ENCODE data around the gene MRPL45.
"Not testable (repeated sequence)": the region's sequence is repeated elsewhere in the genome, so short reads cannot be mapped to it uniquely, and the experiment has no call there.

Gene MRPL45

DNA sequence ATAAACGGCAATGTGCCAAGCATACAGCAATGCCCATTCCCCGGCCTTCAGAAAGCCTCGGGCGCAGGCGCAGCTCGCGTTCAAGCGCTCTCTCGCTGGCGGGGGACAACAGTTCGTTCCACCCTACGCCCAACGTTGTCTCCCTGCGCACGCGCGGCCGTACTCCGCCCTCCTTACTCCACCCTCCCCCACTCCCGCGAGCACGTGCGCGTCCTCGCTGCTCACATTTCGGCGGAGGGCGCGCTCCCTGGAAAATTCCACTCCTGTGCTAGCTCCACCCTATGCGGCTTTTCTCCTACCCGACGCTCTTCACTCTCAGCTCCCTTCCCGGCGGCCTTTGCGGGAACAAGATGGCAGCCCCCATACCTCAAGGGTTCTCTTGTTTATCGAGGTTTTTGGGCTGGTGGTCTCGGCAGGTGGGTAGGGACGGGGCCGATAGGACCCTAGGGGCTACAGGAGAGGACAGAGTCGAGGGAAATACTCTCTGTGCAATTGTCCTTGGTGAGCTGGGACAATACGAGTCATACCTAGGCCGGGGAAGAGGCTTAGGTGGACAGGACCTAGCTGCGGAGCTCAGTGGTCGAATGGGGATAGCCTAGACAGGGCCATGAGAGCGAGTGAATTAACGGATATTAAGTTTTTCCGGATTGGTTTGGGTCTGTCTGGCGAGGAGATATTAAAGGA is at the start of gene MRPL45:
MRPL45 (plus strand) TSS at position 335 of the 684 bp plus-strand sequence; CDS start at position 351, 16 bp downstream.
- peak; percentile 96 to 97 for DNase-seq (ENCODE audit: low read depth in 2 of 2)

DNA sequence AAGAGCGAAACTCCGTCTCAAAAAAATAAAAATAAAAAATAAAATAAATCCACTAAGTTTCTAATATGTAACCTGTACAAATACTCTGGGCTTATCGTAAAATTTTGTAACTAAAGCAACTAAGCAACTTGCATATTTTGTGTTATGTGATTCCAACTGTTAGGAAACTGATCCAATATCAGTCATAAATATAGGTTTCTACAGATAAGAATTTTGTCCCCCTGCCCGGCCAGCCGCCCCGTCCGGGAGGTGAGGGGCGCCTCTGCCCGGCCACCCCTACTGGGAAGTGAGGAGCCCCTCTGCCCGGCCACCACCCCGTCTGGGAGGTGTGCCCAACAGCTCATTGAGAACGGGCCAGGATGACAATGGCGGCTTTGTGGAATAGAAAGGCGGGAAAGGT is 43.8 kb upstream of the MRPL45 start:
- DNase-seq (ENCODE audit: low read depth in 2 of 2) = not testable (repeated sequence)

DNA sequence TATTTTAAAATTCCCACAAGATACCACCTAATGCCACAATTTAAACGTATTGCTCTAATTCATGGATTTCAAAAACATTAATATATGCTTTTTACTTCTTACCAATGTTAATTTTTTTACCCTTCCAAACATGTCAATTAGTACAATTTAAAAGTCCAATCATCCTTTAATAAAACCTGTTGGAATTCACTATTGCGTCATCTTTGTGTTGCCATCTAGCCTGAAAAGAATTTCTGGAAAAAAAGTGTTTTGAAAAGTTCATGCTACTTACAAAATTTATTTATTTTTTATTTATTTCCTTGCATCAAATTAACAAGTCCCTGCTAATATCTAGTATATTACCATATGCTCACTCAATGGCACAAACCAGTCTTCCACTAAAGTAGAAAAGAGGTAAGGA is 42.6 kb upstream of the MRPL45 start:
- not testable (repeated sequence) for DNase-seq (ENCODE audit: low read depth in 2 of 2)

DNA sequence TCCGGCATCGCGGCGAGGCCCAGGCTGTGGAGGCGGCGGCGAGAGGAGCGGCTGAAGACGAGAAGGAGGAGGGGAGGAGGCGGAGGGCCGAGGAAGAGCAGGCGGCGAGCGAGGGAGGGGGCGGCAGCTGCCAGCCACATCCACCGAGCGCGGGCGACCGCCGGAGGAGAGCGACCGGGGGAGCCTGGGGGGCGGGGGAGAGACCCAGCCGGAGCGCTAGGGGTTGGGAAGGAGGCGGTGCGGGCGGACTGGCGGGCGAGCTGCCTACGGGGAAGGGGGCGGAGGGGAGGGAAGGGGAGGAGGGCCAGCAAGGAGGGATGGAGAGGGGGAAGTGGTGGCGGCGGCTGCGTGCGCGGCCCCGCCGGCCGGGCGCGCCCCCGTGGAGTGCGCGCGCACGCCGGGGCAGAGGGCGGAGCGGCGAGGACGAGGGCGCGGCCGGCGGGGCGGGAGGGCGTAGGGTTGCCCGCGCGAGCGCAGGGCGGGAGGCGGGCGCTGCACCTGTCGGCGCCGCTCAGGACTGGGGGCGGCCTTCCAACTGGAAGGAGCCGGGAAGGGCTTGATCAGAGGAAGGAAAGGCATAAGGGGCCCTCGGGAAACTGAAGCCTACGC is 39.9 kb upstream of the MRPL45 start:
- peak; percentile 60 to 78 for DNase-seq (ENCODE audit: low read depth in 2 of 2)

DNA sequence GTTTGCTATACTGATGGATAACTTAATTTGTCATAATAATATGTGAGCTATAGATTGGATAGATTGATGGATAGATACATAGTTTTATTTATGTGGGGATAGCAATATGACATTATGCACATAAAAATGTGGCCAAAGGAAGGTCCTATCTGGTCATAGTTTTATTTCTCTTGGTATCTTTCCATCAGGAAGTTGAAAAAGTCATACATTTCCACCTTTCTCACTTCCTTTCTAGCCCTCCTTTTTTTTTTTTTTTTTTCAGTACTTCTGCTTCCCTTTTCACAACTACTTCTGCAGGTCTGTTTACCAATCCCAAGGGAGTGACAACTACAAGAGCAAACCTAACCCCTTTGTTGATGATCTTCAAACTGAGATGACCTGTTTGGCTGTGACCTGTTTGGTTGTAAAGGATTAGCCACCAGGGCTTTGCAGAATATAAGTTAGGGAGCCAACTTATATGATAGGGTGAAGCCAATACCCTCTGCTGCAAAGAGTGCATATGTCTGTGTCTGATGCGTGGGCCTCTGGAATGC is 30.9 kb upstream of the MRPL45 start:
- DNase-seq (ENCODE audit: low read depth in 2 of 2) = not testable (repeated sequence)

DNA sequence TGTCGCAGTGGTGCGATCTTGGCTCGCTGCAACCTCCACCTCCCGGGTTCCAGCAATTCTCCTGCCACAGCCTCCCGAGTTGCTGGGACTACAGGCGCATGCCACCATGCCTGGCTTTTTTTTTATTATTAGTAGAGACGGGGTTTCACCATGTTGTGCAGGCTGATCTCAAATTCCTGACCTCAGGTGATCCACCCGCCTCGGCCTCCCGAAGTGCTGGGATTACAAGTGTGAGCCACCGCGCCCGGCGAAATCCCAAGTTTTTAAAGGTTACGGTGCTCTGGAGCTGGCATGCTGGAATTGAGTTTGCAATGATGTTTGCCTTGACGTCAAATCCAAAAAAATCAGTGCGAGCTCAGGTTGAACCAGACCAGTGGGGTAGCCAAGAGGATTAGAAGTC is 30.4 kb upstream of the MRPL45 start:
- not testable (repeated sequence) for DNase-seq (ENCODE audit: low read depth in 2 of 2)

DNA sequence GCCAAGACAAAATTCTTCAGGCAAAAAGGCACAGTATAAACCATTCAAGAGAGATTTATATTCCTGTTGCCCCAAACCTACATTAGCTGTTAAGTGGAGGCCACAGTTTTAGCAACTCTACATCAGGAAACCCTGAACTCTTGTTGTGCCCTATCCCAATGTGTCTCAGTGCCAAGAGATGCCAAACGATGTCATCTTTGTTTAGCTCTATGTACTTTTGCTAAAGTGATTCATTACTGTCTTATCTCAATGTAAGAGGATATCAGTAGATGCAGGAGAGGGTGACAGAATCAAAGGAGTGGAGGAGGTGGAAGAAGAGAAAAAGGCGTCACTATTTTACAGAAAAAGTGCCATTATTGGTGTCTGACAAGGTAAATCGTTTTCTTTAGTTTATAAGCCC is 28.8 kb upstream of the MRPL45 start:
- DNase-seq (ENCODE audit: low read depth in 2 of 2) = not testable (repeated sequence)

DNA sequence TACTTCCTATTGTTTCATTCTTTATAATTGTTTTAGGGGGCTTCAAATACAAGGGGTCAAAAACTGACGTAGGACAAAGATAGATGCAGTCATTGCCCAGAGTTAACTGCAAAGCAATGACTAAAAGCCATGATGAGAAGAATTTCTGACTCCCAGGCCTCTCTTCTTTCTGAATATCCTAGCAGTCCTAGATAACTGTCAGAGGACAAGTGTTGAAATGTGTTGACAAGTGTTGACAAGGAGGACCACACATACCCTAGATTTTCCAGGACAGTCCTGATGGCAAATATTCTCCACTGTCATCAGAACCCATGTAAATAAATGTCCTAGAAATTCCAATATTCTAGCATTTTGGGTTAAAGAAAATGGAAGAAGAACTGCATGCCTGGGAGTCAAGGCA is 27.9 kb upstream of the MRPL45 start:
- not testable (repeated sequence) for DNase-seq (ENCODE audit: low read depth in 2 of 2)

DNA sequence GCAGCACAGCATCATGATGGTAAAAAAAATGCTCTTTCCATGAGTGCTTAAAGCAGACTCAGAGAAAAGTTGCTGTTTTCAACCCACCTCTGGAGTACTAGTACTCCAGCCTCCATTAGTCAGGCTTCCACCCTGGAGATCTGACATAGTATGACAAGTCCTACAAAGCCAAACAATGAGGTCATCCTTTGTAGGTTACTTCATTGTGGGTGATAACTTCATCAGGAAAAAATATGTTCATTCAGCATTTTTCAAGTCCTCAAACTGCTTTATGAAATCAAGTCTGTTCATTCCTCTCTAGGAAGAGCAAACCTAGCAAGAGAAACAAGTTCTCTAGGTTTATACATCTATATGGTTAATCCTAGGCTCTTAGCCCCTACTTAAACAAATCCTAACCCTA is 27.4 kb upstream of the MRPL45 start:
- DNase-seq (ENCODE audit: low read depth in 2 of 2) = not testable (repeated sequence)

DNA sequence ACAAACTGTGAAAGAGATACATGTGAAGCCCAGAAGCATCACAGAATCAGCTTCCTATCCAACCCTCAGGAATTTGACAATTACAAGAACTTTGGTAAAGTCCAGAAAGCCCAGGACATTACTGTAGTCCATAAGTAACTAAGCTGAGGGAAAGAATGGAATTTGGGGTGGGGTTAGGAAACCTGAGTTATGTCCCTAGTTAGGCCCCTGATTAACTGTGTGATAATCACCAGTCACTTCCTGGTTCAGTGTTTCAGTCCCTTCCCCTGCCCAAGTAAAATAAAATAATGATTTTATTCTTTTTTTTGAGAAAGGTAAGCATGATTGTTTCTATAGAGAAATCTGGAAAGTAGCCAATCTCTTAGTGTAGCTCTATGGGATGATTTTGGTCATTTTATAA is 11.0 kb upstream of the MRPL45 start:
- not testable (repeated sequence) for DNase-seq (ENCODE audit: low read depth in 2 of 2)

DNA sequence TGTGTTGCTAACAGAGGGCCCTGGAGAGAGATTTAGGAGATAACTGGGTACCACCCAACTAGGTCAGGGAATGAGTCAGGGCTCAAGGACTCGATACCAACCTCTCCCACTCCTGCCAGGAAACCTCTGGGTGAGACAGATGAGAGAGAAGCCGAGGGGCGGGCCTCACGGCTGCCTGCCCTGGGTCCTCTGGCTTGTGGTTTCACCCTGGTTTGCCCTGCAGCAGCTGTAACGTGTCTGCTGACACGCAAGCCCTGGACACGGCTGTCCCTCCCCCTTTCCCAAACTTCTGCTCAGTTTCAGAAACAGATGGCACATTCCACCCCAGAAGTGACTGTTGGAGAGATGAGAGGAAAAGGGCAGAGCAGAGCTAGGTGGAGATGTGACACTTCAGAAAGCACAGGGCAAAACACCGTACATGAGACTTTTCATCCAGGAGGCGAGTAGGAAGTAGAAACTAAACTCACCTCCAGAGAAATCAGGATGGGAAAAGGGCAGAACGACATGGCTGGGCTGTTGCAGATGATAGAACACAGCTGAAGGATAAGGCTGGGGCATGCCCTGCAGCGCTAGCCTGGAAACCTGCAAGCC is 10.4 kb upstream of the MRPL45 start:
- not testable (repeated sequence) for DNase-seq (ENCODE audit: low read depth in 2 of 2)

DNA sequence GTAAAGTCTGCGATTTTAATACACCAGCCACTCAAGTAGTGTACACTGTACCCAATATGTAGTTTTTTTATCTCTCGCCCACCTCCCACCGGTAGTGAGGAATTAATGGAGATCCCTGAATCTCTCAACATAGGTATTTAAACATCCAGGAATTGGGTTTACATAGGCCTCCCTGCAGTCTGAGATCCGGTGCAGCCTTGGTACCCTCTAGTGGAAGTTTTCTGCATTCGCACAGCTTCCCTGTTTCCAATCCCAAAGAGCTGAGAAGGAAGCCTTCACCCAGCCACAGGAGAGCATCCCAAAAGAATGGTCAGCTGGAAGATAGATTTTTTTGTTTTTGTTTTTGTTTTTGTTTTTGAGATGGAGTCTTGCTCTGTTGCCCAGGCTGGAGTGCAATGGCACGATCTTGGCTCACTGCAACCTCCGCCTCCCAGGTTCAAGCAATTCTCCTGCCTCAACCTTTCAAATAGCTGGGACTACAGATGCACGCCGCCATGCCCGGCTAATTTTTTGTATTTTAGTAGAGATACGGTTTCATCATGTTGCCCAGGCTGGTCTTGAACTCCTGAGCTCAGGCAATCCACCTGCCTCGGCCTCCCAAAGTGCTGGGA is 8.6 kb upstream of the MRPL45 start:
- not testable (repeated sequence) for DNase-seq (ENCODE audit: low read depth in 2 of 2)

DNA sequence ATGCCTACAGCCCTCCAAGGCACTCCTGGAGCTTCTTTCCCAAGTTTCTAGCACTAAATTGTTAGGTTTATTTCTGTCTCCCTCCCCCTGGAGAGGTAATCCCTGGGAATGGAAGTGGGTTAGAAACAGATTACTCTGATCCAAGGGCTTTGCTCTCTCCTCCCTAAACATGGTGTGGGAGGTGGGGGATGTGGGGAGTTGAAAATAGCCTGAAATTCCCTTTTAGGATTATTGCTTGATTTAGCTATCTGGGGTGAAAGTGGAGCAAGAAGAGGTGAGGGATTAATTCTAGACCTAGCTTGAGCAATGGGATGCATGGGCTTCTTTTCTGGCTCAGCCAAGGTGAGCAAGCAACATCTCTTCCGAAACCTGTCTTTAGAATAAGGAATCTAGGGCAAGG is 7.2 kb upstream of the MRPL45 start:
- DNase-seq (ENCODE audit: low read depth in 2 of 2) = not testable (repeated sequence)

DNA sequence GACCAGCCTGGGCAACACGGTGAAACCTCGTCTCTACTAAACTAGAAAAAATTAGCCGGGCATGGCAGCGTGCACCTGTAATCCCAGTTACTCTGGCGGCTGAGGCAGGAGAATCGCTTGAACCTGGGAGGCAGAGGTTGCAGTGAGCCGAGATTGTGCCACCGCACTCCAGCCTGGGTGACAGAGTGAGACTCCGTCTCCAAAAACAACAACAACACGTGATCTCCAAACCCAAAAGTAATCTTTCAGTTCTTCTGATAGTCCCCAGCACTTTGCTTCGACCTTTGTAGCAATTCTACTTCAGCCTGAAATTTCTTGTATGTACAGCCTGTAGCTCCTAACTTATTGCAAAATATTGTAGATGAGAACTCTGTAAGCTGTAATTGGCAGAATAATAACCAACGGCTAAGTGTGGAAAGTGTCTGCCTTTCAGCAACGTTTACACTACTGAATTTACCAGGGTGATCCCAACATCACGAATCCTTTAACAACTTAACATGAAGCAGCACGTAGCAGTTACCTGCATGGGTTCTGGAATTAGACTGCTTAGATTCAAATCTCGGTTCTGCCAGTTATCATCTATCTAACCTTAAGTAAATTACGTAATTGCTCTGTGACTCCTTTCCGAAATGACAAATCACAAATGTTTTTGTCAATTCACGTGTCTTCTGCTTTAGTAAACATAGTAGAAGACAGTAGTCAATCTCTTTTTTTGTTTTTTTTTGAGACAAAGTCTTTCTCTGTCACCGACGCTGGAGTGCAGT is 1.2 kb upstream of the MRPL45 start:
- DNase-seq (ENCODE audit: low read depth in 2 of 2) = not testable (repeated sequence)

DNA sequence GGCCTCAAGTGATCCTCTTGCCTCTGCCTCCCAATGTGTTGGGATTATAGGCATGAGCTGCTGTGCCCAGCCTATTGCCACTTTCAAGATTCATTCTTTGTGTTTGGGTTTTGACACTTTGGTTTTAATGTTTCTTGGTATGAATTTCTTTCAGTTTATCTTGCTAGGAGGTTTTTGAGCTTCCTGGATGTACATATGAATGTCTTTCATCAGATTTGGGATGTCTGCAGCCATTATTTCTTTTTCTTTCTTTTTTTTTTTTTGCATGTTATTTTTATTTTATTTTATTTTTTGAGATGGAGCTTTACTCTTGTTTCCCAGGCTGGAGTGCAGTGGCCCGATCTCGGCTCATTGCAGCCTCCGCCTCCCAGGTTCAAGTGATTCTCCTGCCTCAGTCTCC is 18.5 kb downstream of the MRPL45 start:
- DNase-seq (ENCODE audit: low read depth in 2 of 2) = no peak

DNA sequence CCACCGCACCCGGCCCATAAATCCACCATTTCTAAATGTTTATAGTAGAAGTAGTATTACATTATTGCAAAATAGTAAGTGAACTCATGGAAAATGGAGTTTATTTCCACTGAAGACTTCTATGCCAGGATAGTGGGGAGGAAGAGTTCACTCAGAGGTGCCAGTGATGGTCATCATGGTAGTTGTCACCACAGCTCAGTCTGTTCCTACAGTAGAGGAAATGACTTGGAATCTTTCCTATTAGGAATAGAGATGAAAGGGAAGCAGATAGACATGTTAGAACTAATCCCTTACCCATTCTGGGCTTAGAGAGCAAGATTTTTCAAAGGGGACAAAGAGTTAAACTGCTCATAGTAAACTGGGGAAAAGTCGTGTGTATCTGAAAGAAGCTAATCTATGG is 20.1 kb downstream of the MRPL45 start:
- DNase-seq (ENCODE audit: low read depth in 2 of 2) = no peak

DNA sequence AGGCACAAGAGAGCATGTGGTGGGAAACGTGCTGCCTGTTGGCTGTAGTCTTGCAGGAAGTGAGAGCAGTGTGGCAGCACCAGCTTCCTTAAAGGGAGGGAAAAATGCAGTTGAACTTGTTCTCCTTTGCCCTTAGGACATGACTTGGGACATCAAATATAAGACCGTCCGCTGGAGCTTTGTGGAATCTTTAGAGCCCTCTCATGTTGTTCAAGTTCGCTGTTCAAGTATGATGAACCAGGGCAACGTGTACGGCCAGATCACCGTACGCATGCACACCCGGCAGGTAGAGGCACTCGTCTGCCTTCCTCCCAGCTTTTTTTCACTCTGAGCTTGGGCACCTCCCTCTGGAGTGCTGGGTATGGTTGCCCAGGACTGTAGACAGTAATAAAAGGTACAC is 23.5 kb downstream of the MRPL45 start:
- no peak for DNase-seq (ENCODE audit: low read depth in 2 of 2)

DNA sequence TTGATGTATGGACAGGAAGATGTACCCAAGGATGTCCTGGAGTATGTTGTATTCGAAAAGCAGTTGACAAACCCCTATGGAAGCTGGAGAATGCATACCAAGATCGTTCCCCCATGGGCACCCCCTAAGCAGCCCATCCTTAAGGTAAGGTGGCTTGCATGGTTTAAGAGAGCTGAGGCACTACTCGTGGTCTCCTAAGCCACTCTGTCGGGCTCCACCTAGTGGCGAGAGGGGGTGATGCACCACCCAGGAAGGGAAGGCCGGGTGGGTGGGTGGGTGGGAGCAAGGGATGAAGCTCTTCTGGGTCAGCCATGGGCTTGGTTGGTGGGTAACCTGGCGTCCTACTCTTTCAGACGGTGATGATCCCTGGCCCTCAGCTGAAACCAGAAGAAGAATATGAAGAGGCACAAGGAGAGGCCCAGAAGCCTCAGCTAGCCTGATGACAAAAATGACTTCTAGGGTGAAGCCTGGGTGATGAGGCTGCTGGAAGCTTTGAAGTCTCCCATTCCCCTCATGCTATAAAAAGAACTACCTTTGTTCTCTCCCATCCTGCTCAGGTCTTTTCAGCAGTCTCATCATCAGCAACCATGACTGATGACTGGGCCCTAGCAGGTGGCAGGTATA is 25.3 kb downstream of the MRPL45 start:
- peak; percentile 62 to 70 for DNase-seq (ENCODE audit: low read depth in 2 of 2)

DNA sequence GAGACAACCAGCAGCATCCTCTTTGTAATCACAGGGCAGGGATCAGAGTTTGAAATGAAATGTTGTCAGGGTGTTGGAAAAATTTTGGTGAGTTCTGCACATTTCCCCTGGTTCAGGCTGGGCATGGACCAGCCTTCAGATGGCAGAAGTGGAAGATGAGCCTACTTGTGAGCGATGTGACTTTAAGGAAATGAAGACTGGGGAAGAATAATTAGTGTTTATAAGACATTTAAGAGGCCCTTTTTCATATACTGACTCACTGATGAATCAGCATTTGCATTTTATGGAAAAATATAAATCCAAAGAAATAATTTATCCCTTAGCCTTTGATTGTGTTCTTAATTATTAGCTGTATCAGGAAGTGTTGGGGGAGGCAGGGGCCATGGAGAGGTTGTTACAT is 25.9 kb downstream of the MRPL45 start:
- DNase-seq (ENCODE audit: low read depth in 2 of 2) = no peak

DNA sequence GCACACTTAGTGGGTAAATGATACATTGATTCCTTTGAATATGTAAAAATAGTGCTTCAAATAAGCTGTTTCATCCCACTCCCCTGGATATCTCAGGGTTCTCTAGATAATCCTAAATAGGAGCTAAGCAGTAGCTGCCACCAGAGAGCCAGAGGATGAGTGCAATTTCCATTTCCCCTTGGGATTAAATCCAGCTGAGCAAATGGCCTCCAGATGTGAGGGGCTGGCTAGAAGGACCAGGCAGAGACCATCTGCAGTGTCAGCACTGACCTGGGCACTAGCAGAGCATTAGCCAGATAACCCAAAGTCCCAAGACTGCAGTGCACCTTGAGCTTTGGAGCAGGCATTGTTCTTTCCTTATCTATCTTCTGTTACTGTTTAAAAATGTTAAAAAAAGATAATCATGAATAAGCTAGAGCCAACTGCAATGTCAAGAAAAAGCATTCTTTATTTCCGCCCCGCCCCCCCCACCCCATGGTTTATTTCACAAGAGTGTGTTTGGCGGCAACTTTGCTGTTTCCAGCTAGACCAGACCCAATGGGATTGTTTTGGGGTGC is 27.3 kb downstream of the MRPL45 start:
- DNase-seq (ENCODE audit: low read depth in 2 of 2) = no peak

DNA sequence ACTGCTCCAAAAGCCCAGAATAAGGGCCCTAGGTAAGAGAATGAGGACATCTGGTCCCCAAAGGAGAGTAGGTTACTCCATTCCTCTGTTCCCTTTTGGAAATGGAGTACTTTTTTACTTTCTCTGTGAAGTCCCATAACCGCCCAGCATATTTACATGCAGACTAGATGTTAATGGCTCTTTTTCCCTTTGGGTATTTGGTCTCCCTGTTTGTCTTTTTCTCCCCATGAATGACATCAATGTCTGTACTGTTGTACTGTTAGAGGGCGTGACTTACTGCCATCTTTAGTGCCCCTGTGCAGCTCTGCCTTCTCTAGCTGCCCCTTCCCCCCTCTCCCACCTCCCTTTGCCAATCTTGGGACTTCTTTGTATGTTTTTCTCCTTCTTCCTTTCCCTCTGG is 27.8 kb downstream of the MRPL45 start:
- no peak for DNase-seq (ENCODE audit: low read depth in 2 of 2)
